ENCODE results near the gene ADAMTS12. TPM values are rescaled to one million over a fixed set of nuclear protein-coding genes. Genes with fewer than 3 reads are reported as not detected.

The ADAMTS12 gene
- total RNA-seq, 1 experiment from 2014 or later, result 6.2 TPM

- Histone ChIP-seq H4K20me1 (ENCODE audit: control insufficient read depth, insufficient read depth, insufficient read length) (no peaks in the 10 kb centered on the region), H4K91ac (ENCODE audit: insufficient read length, low read depth, low read length) (no peak overlapping the region)
- no peak overlapping the region for H3K4me3 Mint-ChIP-seq
Observed at GRCh38 chr5:33857037-33857436, 34.8 kb downstream of the ADAMTS12 start.

More at GRCh38 chr5:33857037-33857436, 34.8 kb downstream of the ADAMTS12 start:
- Histone ChIP-seq H2BK20ac (ENCODE audit: low read depth, low read length, poor library complexity, severe bottlenecking) (no peak overlapping the region), H2AK5ac (ENCODE audit: insufficient read length, low read length) (no peak overlapping the region), H3K9me3 (ENCODE audit: control insufficient read depth, low read depth, low read length) (no peaks in the 10 kb centered on the region), H4K5ac (ENCODE audit: insufficient read length, low read depth, low read length) (no peak overlapping the region), H2BK12ac (ENCODE audit: insufficient read length, low read depth, low read length) (no peak overlapping the region), H3K23ac (ENCODE audit: insufficient read length, low read depth, low read length) (no peak overlapping the region), H3K27ac (ENCODE audit: insufficient read length, low read depth, low read length) (no peak overlapping the region), H3K56ac (ENCODE audit: insufficient read length, low read depth, low read length) (no peak overlapping the region), H3K27me3 (ENCODE audit: insufficient read depth, low read length) (no peaks in the 10 kb centered on the region), H2BK5ac (ENCODE audit: insufficient read length, low read length) (no peak overlapping the region), H3K4ac (ENCODE audit: low read depth, low read length) (no peak overlapping the region), H3K79me1 (ENCODE audit: insufficient read depth, low read depth, low read length, poor library complexity, severe bottlenecking) (no peaks in the 10 kb centered on the region), H3K14ac (ENCODE audit: insufficient read depth, low read length) (no peak overlapping the region), H3K23me2 (ENCODE audit: insufficient read length, low read depth, low read length, poor library complexity, severe bottlenecking) (no peaks in the 10 kb centered on the region), H3K9ac (ENCODE audit: extremely low read depth, insufficient read length, low read length) (no peak overlapping the region), H2BK15ac (ENCODE audit: low read depth, low read length) (no peak overlapping the region), H2BK120ac (ENCODE audit: low read depth, low read length, poor library complexity, severe bottlenecking) (no peak overlapping the region), H3T11ph (ENCODE audit: low read length) (no peak overlapping the region), H4K8ac (replicated peaks; ENCODE audit: insufficient read length, low read depth, low read length) (no peak overlapping the region), H3K4me2 (ENCODE audit: insufficient read depth, insufficient read length, low read length) (no peak overlapping the region), H3K4me1 (ENCODE audit: insufficient read depth, low read length) (peaks cover 2% of the 10 kb centered on the region; the same call in 1 of the 2 replicates), H2AFZ (ENCODE audit: low read length) (no peak overlapping the region), H3K18ac (ENCODE audit: insufficient read length, low read depth, low read length) (no peak overlapping the region), H3K79me2 (ENCODE audit: insufficient read depth, low read length) (peaks cover 2% of the 10 kb centered on the region; the same call in 1 of the 2 replicates)
- H3K27ac Mint-ChIP-seq, result no peak overlapping the region
- no peaks in the 10 kb centered on the region for H3K27me3 Mint-ChIP-seq (ENCODE audit: low read depth)
- no peaks in the 10 kb centered on the region for H3K9me3 Mint-ChIP-seq
- no peaks in the 10 kb centered on the region; a peak in 1 of 7 replicates for H3K36me3 Mint-ChIP-seq (ENCODE audit: insufficient read depth in 1 of 3, low read depth in 3 of 3)
- DNase-seq, result no peak
- TF ChIP-seq CTCF (conservative IDR thresholded peaks at IDR 0.05), result no peak
- no CpG with 5 or more reads among the region's 5 CpGs for WGBS (ENCODE audit: extremely low coverage, insufficient read length, low lambda C conversion rate)
- peaks cover 40 to 53% of the 10 kb centered on the region in 2 experiments for H3K4me1 Mint-ChIP-seq

All from H9 (cell line).